ENCODE results near the gene CENPP.

CENPP gene

DNA sequence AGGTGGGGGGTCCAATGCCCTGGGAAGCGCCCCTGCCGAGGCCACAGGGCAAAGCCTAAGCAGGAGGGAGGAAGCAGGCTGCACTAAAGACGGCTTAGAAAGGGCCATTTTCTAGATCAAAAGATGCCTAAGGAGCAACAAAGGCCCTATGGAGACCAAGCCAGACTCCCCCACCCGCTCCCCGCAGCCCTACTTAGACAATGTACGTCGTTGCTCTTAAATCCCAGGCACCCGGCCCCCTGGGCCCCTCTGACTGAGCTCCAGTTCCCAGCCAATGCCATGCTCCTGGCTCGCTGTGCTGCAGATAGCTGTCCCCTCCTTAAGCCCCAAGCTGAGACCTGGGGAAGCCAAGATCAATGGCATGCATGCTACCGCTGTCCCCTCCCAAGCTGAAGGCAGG is 333.8 kb downstream of the CENPP start:
- no peak for DNase-seq (ENCODE audit: low read depth)

DNA sequence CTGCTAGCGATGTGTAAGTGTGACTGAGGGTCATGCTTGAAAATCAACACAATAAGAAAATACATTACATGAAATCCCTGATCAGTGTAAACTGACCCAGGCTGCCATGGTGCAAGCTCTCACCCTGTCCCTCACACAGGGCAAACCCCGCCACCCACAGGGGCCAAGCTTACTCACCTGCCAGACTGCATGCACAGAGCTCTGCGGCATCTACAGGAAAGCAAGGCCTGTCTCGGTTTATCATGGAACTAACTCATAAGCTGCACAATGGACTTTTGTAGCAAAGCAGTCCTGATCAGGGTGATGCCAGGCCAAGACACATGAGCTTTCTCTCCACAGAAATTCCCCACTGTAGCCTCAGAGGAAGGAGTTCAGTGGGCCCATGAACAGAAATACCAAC is 334.5 kb downstream of the CENPP start:
- no peak for DNase-seq (ENCODE audit: low read depth)

GRCh38 chr9:92661127-92661526 is 335.4 kb downstream of the CENPP start:
- DNase-seq (ENCODE audit: low read depth) = no peak

DNA sequence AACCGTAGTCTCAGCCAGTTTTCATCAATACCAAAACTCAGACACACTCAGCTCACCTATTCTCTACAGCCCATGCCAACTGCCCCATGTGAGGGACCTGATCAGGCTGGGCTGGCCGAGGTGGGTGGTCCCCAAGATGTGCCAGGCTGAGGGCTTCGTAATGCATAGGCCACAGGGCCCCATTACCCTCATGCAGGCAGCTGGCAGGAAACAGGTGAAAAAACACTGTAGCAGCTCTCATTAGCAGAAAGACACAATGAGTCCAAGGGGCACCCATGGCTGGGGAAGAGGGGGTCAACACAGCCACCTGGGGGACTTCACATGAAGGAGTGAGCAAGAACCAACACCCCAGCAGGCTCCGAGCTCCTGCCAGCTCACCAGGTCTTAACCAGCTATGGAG is 336.0 kb downstream of the CENPP start:
- DNase-seq (ENCODE audit: low read depth) = no peak

GRCh38 chr9:92663126-92663525 is 337.4 kb downstream of the CENPP start:
- DNase-seq (ENCODE audit: low read depth) = no peak

- DNase-seq (ENCODE audit: low read depth) = no peak
These were observed 338.2 kb downstream of the CENPP start for GRCh38 chr9:92663951-92664350.

DNA sequence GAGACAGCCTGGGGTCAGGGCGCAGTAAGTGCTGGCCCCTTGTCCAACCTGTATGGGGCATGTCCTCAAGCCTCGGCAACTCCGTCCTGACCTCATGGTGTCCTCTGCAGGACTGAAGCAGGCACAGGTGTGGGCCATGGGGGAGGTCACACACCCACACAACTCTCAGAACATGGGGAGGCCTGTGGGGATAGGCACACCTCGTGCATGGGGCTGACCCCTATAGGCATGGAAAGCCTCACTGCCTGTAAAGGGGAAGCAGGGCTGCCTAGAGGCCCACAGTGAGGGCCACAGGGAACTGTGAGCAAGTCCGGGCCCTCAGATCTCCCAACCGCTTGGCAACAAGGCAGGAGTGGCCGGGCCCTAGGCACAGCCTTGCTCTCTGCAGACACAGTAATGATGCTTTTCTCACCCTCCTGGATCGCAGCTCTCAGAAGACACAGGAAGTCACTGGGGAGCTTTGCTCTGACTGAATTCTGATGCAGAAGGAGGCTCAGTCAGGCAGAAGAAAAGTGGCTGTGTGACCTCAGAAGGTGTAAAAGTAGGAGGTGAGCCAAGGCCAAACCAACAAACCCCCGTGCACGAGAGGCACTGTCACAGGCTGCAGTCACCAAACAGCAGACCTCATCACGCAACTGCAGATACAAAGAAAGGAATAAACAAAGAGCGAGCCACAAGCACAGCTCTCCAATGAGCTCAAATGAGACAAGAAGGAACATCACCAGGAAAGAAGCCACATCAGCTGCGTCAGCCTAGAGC is 338.8 kb downstream of the CENPP start:
- no peak for DNase-seq (ENCODE audit: low read depth)

DNA sequence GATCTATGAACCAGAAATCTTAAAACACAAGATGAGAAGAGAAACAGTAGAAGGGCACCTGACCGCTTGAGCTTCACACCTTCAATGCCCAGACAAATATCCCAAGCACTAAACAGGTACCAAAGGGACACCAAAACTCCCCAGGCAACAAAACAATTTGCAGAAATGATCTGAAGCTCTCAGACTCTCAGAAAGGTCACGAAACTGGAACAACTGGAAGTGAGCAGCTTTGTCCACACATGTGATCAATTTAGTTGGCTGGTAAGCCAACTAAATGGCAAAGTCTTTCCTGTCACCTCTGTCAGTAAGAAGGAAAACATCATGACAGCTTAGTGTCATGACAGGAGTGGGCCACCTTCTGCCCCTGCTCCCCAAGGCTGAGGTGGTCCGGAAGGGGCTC is 340.1 kb downstream of the CENPP start:
- no peak for DNase-seq (ENCODE audit: low read depth)

- DNase-seq (ENCODE audit: low read depth) = no peak
These were observed 340.5 kb downstream of the CENPP start for GRCh38 chr9:92666236-92666635.

DNA sequence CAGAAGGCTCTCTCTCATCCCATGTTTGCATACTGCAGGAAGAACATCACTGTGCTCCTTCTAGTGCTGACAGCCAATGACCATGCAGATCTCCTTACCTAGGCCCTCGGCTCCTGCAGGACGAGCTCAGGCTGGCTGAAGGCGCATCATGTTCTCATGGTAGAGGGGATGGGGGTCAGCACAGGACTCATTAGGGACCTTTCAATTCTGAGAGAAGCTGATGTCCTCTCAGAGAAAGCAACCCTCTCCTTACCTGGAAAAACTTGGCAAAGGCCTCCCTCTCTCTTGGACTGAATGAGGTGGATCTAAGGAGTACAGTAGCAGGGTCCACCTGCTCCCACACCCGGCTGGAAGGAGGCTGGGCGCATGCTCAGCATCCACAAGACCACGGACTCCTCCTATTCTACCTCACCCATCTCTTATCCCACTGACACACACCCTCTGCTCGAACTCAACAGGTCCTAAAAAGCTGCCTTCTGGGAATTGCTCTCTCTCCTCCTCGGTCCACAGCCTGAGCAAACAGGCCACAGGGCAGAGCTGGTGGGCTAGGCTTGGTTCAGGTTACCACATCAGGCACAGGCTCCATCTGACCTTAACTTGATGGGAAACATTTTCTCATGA is 341.3 kb downstream of the CENPP start:
- DNase-seq (ENCODE audit: low read depth) = no peak

DNA sequence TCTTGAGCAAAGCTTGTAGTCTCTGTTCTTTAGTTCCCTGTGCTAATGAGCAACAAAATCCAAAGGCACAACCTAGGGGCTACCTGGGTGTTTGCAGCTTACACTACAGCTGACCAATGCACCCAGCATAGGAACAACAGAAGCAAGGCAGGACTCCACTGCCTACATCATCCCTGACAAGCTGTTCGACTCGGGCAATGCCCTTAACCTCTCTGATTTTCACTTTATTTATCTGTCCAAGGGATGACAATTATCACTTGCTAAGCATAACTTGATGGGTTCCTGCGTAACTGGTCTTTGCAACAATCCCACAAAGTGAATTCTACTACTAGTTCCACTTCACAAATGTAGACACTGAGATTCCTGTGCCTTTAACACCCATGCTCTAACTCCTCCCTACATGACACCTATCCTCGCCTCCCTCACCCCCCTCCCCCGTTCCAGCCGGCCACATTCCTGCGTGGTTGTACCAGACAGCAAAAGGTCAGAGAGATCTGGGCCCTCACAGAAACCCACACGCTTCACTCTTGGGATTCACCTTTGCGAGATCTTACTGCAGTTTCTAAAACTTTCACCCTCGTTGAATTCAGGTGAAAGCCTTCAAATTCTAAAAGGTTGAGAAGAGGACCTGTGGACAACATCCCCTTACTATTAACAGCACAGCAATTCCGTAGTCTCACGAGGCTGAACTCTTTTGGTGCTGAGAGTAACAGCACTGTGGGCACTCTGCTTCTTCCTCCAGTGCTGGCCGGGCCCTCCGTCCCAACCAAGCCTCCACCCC is 343.2 kb downstream of the CENPP start:
- peak; percentile 78 for DNase-seq (ENCODE audit: low read depth)

DNA sequence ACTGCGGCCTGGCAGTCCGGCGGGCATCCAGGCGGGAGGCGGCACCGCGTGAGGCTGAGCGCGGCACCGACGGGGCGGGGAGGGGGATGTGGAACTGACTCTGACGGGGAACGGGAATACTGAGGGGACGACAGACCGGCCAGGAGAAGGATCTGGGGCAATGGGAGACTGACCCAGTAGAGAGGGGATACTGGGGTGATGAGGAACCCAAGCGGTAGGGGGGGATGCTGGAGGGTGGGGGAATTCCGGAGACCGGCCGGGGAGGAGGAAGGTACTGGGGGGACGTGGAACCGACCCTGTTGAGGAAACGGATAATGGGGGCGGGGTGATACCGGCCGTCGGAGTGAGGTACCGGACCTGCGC is 343.8 kb downstream of the CENPP start:
- DNase-seq (ENCODE audit: low read depth) = no peak
